COLO829 (cell line): ENCODE results near the gene LIPI.
A peak's percentile ranks its signal among the peaks of the same experiment; 100 is the strongest.
"Not testable (repeated sequence)": the region's sequence is repeated elsewhere in the genome, so short reads cannot be mapped to it uniquely, and the experiment has no call there.

Experiments
- DNase-seq: peaks from one replicate; pipeline ENCODE4 v3.0.0; 2012; ENCODE audit warnings: low spot score

The LIPI gene

DNA sequence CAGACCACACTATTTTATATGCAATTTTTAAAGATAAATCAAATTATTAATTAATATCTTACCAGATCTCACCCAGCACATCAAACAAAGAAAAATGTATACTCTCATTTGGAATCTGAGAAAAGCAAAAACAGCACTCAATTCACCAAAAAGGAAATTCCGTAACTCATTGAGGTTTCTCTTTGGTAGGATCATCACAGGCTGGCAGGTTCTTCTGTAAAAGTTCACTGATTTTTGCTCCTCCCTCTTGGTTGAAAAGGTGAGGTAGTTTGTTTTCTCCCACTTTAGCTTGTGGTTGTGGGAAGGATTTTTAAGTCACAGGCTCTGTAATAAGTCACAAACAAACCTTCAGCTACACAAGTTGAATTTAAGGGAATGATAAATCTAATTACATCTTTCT lies at the start of gene LIPI:
TSS of gene LIPI (minus strand) at position 218 of the 400 bp plus-strand sequence. CDS start at position 108, 110 bp downstream.
- no peak for DNase-seq

DNA sequence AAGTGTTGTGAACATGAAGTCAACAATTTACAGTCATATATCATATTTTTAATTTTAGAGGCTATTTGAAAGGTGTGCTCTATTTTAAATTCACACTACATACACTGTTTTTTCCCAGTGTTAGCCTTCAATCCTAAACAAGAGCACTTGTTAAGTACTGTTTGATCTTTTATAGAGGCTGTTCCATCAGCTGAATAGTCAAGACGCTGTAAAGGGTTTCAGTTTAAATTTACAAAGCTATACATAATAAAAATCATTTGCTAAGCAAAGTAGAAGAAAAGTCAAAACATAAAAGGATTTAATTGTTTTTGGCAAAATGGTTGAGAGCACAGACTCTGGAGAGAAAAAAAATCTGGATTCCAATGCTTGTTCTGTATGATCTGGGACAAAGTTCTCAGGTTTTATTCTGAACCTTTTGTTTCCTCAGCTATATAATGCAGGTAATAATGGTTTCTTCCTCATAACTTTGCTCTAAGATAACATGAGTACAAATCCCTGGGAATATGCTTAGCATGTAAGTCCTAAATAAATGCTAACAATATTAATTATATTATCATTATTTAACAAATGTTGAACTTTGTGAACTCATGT lies 49.5 kb upstream of the LIPI start:
- DNase-seq: no peak

DNA sequence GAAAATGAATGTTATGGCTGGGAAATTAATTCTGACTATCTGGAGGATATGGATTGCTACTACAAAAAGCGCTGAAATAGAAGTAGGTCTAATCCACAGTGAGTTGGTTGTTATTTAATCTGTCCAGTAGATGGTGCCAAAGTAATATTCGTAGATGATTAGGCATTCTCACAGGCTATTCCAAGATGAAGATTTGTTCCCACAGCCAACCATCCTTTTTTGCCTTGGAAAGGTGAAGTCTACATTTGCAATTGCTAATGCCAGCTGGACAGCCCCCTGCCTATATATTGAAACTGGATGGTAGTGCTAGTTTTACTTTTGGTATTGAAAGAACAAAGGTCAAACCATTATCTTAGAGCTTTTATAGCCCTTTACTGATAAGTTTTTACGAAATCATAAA lies 49.0 kb upstream of the LIPI start:
- DNase-seq: peak; percentile 47

DNA sequence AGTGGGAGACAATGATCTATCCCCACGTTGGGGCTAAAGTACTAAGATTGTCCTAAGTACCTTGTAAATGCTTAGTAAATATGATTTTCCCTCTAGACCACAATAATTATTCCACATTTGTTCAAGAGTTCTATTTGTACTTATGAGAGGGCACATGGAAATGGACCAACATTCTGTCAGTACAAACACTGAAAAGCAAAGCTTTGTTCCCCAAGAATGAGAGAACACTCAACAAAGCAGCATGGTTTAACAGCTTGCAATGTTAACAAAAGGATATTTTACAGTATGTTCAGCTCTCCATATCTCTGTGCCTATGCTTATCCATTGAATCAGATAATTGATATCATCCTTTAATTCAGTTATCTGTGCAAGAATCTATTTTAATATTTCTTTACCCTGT lies 40.6 kb upstream of the LIPI start:
- no peak for DNase-seq

DNA sequence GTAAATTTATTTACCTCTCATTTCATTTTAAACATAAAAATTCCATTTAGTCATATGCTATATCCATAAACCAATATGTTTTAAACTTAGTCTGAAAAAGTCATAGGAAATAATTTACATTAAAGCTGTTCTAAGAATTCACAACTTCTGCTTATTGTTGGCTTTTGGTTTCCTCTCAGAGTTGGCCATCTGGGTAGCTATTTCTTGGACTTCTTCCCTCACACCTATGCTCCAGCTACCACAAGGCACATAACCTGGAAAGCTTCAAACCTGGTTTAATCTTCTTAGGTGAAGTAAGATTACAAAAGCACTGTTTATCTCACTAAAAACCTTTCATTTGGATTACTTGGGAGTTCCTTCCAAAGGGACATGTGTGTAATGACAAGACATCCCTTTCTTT lies 35.0 kb upstream of the LIPI start:
- DNase-seq: no peak

DNA sequence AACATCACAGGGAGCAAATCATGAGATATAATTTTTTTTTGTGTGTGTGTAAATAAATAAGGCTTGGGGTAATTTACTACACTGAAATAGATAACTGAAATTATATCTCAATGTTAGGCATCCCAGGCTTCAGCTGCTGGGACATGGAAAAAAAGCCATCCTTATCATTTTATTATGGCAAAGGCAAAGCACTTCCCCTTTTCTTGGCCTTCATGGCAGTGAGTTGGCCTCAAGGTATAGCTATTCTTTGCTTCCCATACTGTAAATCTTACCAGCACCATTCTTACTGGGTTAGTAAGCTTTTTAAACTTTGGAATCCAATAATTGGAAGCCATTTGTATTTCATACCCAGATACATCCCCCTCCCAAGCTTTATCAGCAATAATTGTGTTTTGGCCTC lies 34.2 kb upstream of the LIPI start:
- DNase-seq: no peak

DNA sequence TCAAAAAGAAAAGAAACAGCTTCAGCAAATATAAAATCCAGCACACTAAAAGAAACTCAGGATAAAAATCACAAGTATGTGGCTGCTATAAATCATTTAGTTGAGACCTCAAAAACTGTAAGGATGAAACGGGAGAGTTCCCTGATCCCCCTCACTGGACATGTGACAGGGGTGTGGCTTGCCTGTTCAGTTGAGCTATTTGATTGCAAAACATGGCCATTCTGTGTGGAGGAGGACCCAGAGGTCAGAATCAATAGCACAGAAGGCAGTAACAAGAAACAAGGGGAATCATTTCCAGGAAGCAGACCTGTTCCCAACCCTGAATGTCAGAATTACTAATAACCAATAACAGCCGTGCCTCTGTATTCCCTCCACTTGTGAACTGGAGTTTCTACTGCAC lies 33.1 kb upstream of the LIPI start:
- DNase-seq: peak; percentile 10

DNA sequence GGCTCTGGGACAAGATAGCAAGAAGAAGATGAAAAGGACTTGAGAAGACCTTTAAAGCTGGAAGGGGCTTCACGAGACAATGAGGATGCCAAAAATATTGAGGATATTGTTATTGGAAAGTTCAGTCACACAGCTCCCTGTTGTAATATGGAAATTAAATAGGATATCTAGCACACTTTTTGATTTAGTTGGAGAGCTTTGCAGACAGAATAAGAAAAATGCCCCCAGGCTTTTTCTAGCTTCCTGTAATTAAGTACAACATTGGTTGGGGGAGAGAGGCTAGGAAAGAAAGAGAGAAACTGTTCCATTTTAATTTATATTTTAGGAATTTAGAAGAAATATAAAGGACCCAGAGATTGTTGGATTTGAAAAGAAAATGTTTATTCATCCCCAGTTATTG lies 32.7 kb upstream of the LIPI start:
- DNase-seq: peak; percentile 22

DNA sequence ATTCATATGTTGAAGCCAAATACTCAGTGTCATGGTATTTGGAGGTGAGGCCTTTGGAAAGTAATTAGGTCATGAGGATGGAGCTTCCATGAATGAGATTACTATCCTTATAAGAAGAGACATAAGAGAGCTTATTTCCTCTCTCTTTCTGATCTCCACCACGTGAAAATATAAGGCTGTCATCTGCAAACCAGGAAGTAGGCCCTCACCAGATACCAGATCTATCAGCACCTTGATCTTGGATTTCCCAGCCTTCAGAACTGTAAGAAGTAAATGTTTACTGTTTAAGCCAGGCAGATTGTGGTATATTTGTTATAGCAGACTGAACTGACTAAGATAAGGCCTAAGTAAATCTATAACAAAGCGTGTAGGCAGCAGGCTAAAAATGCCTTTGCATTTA lies 30.5 kb upstream of the LIPI start:
- DNase-seq: no peak

DNA sequence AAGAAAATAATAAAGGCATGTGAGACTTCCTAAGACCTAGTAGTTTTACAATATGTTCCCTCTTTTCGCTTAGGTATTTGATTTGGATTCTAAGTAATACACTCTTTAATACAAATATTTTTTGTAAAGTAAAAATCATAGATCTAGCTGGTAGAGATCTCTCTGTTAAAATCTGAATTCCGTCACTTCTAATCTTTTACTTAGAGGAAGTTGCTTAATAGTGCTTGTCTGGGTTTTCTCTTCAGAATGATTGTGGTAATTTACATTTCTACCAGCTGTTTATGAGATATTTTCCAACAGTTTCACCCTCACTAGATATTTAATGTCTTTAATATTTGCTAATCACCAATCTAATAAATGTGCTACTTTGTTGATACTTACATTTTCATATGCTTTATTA lies 28.5 kb upstream of the LIPI start:
- no peak for DNase-seq

DNA sequence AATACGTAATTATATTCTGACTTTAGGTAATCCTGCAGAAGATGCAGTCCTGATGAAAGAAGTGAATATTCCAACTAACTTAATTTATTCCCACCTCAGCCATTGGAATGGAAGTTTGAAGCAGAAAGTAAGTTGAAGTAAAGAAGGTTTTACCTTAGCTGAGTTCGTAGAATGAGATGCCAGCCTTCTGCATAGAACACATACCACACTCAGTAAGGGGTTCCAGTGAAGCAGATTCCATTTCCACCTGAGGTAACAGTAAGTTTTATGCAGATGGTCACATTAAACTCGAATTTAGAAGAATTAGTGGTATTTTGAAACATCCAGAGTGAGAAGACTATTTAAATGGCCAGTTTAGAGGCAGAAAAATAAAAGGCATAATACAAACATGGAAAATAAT lies 25.4 kb upstream of the LIPI start:
- DNase-seq: no peak

- DNase-seq: no peak
Observed at GRCh38 chr21:14235101-14235500, 24.3 kb upstream of the LIPI start.

GRCh38 chr21:14229399-14229798 lies 18.6 kb upstream of the LIPI start:
- DNase-seq: no peak

- no peak for DNase-seq
Observed at GRCh38 chr21:14223365-14223764, 12.6 kb upstream of the LIPI start.

- DNase-seq: peak; percentile 9
Observed at GRCh38 chr21:14215971-14216641, 5.4 kb upstream of the LIPI start, which contains the start of gene RBM11. TSS of gene RBM11 (plus strand) at chr21:14216157. CDS start at chr21:14216187, 30 bp downstream.

DNA sequence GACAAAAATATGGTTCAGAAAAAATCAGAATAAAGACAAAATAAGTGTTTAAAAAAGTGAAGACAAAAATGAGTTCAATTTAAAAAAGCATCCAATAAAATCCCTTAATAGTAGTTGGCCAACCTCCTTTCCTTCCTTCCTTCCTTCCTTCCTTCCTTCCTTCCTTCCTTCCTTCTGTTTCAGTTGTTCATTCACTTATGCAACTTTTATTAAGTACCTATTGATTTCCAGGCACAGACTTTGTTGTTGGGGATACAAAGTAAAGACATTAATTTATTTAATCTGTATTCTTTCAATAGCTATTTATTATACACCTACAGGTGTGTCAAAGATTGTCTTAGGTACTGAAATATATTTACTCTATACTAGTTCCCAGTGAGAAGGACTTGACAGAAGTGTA lies 2.4 kb upstream of the LIPI start:
- no peak for DNase-seq

DNA sequence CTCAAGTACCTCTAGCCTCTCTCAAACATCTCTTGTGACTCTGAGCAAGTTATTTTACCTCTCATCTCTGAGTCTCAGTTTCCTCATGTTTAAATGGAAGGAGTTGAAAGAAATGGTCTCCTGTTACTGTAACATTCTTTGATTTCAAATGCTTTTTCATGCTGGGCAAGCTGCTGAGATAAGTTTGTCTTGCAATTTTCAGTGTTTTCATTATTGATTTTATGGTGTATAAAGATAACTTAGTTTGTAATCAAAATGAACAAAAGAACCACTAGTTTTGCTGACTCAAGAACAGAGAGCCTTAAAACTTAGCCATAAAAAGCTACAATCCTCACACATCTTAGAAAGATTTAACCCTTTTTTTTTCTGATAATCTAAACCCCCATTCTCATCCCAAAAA lies 4.5 kb downstream of the LIPI start:
- no peak for DNase-seq

DNA sequence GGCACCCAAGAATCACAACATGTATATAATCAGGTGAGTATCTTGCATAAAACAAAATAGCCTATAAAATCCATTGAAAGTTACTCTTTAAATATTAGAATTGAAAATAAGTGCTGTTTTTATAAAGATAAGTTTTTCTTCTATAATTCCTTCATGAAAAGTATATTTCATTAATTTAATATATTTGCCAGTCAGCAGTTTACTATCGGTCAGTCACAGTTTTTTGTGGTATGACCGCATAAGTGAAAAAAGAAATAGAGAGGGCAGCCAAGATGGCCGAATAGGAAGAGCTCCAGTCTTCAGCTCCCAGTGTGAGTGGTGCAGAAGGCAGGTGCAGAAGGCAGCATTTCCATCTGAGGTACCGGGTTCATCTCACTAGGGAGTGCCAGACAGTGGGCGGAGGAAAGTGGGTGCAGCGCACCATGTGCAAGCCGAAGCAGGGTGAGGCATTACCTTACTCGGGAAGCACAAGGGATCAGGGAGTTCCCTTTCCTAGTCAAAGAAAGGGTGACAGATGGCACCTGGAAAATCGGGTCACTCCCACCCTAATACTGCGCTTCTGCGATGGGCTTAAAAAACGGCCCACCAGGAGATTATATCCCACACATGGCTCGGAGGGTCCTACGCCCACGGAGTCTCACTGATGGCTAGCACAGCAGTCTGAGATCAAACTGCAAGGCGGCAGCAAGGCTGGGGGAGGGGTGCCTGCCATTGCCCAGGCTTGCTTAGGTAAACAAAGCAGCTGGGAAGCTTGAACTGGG lies 44.1 kb downstream of the LIPI start:
- DNase-seq: not testable (repeated sequence)

DNA sequence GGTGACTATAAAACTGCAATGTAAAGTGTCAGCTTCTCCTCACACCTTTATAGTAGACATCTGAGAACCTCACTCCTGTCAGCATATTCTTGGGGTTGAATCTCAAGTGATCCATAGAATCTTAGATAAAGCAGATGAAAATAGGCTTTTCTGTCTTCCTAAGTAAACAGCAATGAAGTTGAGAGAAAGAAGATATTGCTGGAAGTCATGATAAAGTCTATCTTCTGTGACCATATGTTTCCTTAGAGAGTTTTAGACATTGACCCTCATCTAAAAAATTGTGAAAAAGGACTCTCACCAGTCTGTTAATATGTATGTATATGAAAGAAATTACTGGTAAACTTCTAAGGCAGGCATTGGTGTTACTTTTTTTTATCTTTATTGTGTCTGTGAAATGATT lies 66.8 kb downstream of the LIPI start:
- DNase-seq: no peak

DNA sequence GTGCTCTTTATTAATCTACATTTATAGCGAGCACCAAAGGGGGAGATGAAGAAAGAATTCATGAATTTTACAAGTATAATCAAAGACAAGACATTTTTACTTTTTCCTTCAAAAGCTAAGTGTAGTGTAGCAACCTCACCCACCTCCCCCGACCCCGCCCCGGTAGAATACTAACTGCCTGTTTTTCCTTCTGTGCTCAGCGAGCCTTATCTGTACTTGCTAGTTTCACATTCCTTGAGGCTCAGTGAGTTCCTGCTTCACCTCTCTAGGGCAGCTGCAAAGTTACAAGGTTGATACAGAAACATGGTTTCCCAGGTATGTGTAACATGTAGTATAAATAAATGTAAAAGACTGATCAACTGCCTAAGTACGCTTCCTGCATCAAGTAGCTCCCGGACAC lies 86.5 kb downstream of the LIPI start:
- DNase-seq: no peak

- DNase-seq: no peak
Observed at GRCh38 chr21:14121719-14122118, 89.0 kb downstream of the LIPI start.

DNA sequence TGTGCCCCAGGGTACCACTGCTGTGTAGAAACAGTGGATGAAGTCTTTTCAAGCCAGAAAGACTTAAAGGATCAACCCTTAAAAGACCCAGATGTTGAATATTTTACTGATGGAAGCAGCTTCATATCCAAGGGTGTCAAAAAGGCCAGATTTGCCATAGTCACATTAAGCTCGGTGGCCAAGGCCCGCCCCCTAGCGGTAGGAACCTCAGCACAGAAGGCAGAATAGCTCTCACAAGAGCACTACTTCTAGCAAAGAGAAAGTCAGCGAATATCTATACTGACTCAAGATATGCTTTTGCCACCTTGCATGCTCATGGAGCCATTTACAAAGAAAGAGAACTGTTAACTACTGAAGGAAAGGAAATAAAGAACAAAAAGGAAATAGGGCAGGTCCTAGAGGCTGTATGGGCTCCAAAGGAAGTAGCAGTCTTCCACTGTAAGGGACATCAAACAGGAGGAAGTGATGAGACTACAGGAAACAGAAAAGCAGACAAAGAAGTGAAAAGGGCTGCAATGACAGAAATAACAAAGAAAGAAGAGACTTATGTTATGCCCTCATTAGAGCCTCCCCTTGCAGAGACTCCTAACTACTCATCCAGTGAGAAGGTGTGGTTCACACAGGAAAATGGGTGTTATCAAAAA lies 90.5 kb downstream of the LIPI start:
- peak; percentile 17 for DNase-seq

DNA sequence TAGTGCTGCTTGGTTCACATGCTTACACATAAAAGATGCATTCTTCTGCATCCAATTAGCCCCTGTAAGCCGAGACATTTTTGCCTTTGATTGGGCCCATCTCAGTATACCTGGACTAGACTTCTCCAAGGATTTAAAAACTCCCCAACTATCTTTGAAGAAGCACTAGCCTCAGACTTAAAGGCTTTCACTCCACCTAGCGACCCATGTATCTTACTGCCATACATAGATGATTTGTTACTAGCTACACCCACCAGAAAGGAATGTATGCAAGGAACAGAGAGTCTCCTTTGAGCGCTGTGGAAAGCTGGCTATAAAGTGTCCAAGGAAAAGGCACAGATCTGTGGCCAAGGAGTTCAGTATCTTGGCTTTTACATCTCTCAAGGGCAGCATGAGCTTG lies 91.7 kb downstream of the LIPI start:
- DNase-seq: peak; percentile 10
